ENCODE results near the gene GFPT1.

DNA sequence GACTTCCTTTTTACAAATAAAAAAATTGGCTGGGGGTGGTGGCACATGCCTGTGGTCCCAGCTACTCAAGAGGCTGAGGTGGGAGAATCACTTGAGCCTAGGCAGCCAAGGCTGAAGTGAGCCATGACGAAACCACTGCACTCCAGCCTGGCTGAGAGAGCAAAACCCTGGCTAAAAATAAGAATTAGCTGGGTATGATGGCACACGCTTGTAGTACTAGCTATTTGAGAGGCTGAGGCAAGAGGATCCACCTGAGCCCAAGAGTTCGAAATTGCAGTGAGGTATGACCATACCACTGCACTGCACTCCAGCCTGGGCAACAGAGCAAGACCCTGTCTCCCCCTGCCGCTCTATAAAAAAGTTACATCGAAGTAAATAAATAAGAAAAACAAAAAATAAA is 33.7 kb downstream of the GFPT1 start:
- TF ChIP-seq CTCF (IDR thresholded peaks at IDR 0.05; ENCODE audit: low read depth, low read length) (no peak), POLR2A (IDR thresholded peaks at IDR 0.05; ENCODE audit: extremely low read depth, insufficient read length) (no peak), MAX (IDR thresholded peaks at IDR 0.05; ENCODE audit: low read depth, low read length) (no peak), MYC (IDR thresholded peaks at IDR 0.05; ENCODE audit: low read depth, low read length) (no peak)

All from NB4 (cell line).